Ectodermal cell (in vitro differentiated cells): ENCODE results near the gene ST3GAL4.

Experiments
- H3K27ac ChIP-seq: 2 replicates; pipeline ENCODE4 v1.7.0; 2013; ENCODE audit warnings: mild to moderate bottlenecking, low read depth, low read length; ENCODE audit not compliant: insufficient read depth, poor library complexity, severe bottlenecking
- H3K27me3 ChIP-seq: 2 replicates; pipeline ENCODE4 v1.7.0; 2013; ENCODE audit warnings: mild to moderate bottlenecking, low read length; ENCODE audit not compliant: insufficient read depth, control insufficient read depth, poor library complexity, severe bottlenecking
- H3K36me3 ChIP-seq: one replicate; pipeline ENCODE4 v1.7.0; 2013; ENCODE audit warnings: low read length; ENCODE audit not compliant: control insufficient read depth, insufficient read depth
- H3K4me1 ChIP-seq: one replicate; pipeline ENCODE4 v1.7.0; 2013; ENCODE audit warnings: low read length; ENCODE audit not compliant: control insufficient read depth, insufficient read depth
- H3K4me3 ChIP-seq: 2 replicates; pipeline ENCODE4 v1.7.0; 2013; ENCODE audit warnings: low read depth, low read length, control low read depth; ENCODE audit not compliant: insufficient read depth
- H3K9me3 ChIP-seq: 2 replicates; pipeline ENCODE4 v1.7.0; 2013; ENCODE audit warnings: mild to moderate bottlenecking, low read length, moderate library complexity; ENCODE audit not compliant: control insufficient read depth
- WGBS, 2 experiments: methylation state at CpG; one replicate each; pipeline ENCODE4 v1.1.7; 2013; ENCODE audit warnings: missing lambda C conversion rate in 2 of 2; 5-methylcytosine and 5-hydroxymethylcytosine counted together

The ST3GAL4 gene

DNA sequence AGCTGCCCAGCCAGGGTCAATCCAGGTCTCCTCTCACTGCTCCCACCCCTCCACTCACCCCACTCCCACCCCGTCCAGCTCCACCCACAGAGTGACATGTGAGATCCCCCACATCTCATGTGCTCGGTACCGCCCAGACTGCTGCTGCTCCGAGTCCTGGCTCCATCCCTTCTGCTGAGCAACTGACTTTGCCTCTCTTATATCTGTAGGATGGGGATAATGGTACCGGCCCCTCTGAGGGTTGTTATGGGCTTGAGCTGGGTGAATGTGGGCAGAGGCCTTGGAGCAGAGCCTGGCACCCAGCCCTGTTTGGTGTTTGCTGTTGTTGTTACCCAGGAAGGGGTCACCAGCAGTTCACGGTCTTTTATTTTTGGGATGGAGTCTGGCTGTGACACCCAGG, 77.0 kb downstream of the ST3GAL4 start:
- 86 to 97% methylated on average over 6 of the region's 6 CpGs for WGBS, 2 experiments
- Histone ChIP-seq H3K4me1 (peaks cover 23% of the 10 kb centered on the region), H3K27me3 (no peaks in the 10 kb centered on the region), H3K27ac (no peak overlapping the region), H3K9me3 (no peaks in the 10 kb centered on the region), H3K36me3 (no peaks in the 10 kb centered on the region), H3K4me3 (no peak overlapping the region)

DNA sequence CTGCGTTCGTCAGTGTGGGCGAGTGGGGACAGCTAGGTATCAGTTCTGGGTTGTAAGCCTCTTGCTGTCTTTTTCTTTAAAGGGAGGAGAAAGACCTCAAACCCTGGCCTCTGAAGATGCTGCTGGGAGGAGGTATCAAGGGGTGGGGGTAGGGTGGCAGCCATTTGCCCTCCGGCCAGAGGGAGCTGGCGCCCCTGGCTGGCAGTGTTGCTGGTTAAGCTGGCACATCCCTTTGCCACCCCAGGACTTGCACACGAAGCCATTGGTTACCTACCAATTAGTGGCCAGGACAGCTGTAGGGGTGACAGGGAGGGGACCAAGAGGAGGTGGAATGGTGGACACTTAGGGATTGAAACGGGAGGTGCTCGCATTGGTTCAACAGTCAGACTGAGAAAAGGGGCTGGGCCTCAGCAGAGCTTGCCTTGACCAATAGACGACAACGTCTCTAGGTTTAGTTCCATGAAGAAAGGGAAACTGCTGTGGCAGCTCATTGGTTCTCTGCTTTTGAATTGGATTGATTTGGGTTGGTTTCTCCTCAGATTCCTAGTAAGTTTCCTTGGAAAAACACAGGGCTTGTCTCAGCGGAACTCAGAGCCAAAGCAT, 77.9 kb downstream of the ST3GAL4 start:
- Histone ChIP-seq H3K27ac (no peak overlapping the region), H3K36me3 (no peaks in the 10 kb centered on the region), H3K9me3 (no peaks in the 10 kb centered on the region), H3K4me1 (peaks cover 23% of the 10 kb centered on the region), H3K27me3 (no peaks in the 10 kb centered on the region), H3K4me3 (no peak overlapping the region)
- 89 to 92% methylated on average over 11 of the region's 11 CpGs for WGBS, 2 experiments

- H3K4me3 ChIP-seq = no peak overlapping the region
- H3K27me3 ChIP-seq = no peaks in the 10 kb centered on the region
- H3K4me1 ChIP-seq = peaks cover 23% of the 10 kb centered on the region
- H3K36me3 ChIP-seq = no peaks in the 10 kb centered on the region
- H3K27ac ChIP-seq = no peak overlapping the region
- H3K9me3 ChIP-seq = no peaks in the 10 kb centered on the region
- WGBS, 2 experiments = 85 to 86% methylated on average over 16 of the region's 16 CpGs
Measured at GRCh38 chr11:126433989-126434949, 78.8 kb downstream of the ST3GAL4 start.

DNA sequence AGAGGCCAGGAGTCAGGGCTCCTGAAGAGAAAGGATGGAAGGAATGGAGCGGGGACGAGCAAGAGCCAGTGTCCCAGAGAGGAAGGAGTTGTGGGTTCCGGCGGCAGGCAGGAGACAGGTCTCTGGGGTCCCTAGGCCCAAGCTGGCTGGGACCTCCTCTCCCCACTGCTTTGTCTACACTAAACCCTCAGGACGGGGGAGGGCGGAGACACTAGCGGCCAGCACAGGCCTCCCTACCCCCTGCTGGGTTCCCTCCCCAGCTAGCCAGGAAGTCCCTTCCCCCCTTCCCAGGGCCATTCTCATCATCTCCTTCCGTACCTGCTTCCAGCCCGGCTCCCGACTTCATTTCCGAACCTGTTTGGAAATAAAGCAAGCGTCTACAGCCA, 79.5 kb downstream of the ST3GAL4 start:
- 69 to 71% methylated on average over 12 of the region's 12 CpGs for WGBS, 2 experiments
- Histone ChIP-seq H3K27ac (no peak overlapping the region), H3K4me1 (peaks cover 23% of the 10 kb centered on the region), H3K27me3 (no peaks in the 10 kb centered on the region), H3K9me3 (no peaks in the 10 kb centered on the region), H3K4me3 (no peak overlapping the region), H3K36me3 (no peaks in the 10 kb centered on the region)

DNA sequence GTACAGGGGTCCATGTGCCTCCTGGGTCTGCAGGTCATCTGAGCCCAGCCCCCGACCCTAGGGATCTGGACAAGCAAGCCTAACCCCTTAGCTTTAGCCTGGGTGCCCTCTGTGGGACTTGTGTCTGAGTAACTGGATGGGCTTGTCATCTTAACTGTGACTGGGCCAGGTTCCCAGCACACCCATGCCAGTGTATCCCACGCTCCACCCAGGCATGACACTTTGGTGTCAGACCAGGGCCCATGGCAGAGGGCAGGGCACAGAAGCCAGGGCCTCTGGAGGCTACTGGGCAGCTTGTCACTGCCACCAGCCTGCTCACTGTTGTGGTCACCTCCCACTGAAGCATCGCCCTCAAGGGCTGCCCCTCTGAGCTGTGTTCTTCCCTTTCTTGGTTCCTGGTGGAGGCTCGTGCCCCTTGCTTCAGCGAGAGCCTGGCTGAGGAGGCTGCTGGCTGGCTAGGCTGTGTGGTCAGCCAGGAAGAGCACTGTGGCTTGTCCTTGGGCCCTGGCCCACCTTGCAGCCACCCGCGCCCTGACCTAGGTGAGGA, 80.8 kb downstream of the ST3GAL4 start:
- WGBS, 2 experiments = 92 to 95% methylated on average over 7 of the region's 7 CpGs
- H3K4me1 ChIP-seq = peaks cover 29% of the 10 kb centered on the region
- no peaks in the 10 kb centered on the region for H3K9me3 ChIP-seq
- no peaks in the 10 kb centered on the region for H3K36me3 ChIP-seq
- H3K27me3 ChIP-seq = peaks cover 4% of the 10 kb centered on the region
- H3K4me3 ChIP-seq = no peak overlapping the region
- no peak overlapping the region for H3K27ac ChIP-seq

DNA sequence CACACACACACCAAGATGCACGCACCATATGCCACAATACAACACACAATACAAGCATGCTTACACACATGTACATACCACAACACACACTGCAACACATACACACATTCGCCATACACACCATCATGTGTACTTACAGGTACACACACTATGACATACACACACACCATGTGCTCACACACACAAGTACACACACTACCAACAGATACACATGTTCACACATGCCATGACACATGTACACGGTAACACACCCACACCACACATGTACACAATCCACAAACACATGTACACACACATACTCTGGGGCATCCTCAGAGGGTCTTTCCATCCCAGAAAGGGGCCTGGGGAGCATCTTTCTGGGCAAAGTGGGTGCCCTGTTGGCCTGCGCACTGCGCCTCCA, 82.2 kb downstream of the ST3GAL4 start:
- Histone ChIP-seq H3K27me3 (peaks cover 6% of the 10 kb centered on the region), H3K4me3 (no peak overlapping the region), H3K27ac (no peak overlapping the region), H3K4me1 (peaks cover 33% of the 10 kb centered on the region), H3K9me3 (no peaks in the 10 kb centered on the region), H3K36me3 (no peaks in the 10 kb centered on the region)
- 94 to 96% methylated on average over 5 of the region's 5 CpGs for WGBS, 2 experiments

GRCh38 chr11:126438272-126438671, 82.8 kb downstream of the ST3GAL4 start:
- Histone ChIP-seq H3K36me3 (no peaks in the 10 kb centered on the region), H3K4me1 (peaks cover 36% of the 10 kb centered on the region), H3K4me3 (no peak overlapping the region), H3K27ac (no peak overlapping the region), H3K27me3 (peaks cover 6% of the 10 kb centered on the region), H3K9me3 (no peaks in the 10 kb centered on the region)
- WGBS, 2 experiments = 92 to 93% methylated on average over 9 of the region's 9 CpGs

DNA sequence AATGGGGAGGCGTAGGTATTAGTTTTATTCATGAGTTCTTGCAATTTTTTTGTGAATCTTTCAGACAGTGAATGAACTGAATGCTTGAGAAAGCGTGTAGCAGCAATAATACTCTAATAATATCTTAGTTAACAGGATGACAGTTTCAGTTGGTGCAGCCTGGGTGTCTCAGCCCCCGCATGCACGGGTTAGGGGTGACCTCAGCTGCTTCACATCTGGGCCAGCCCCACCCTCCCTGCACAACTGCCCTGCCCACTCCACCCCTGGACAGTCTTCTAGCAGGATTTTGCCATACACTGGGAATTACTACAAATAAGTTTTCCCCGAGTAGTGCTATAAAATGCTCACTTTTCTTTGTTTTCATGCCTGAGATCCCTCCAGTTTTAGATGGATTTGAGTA, 83.2 kb downstream of the ST3GAL4 start:
- H3K4me1 ChIP-seq = peaks cover 33% of the 10 kb centered on the region
- H3K4me3 ChIP-seq = no peak overlapping the region
- H3K9me3 ChIP-seq = no peaks in the 10 kb centered on the region
- WGBS, 2 experiments = 92 to 94% methylated on average over 5 of the region's 5 CpGs
- no peaks in the 10 kb centered on the region for H3K36me3 ChIP-seq
- H3K27ac ChIP-seq = no peak overlapping the region
- H3K27me3 ChIP-seq = peaks cover 6% of the 10 kb centered on the region

GRCh38 chr11:126440276-126440675, 84.8 kb downstream of the ST3GAL4 start:
- Histone ChIP-seq H3K36me3 (no peaks in the 10 kb centered on the region), H3K9me3 (no peaks in the 10 kb centered on the region), H3K4me1 (peaks cover 17% of the 10 kb centered on the region), H3K27me3 (peaks cover 6% of the 10 kb centered on the region), H3K4me3 (no peak overlapping the region), H3K27ac (no peak overlapping the region)
- WGBS, 2 experiments = 87 to 90% methylated on average over 22 of the region's 22 CpGs

GRCh38 chr11:126440792-126441514, 85.5 kb downstream of the ST3GAL4 start:
- H3K36me3 ChIP-seq = no peaks in the 10 kb centered on the region
- H3K9me3 ChIP-seq = no peaks in the 10 kb centered on the region
- H3K4me1 ChIP-seq = peaks cover 17% of the 10 kb centered on the region
- H3K4me3 ChIP-seq = no peak overlapping the region
- H3K27me3 ChIP-seq = peaks cover 6% of the 10 kb centered on the region
- H3K27ac ChIP-seq = no peak overlapping the region
- 12% methylated on average over 21 of the region's 21 CpGs for WGBS, 2 experiments
